Ishikawa (cell line): ENCODE measurements around the gene PIP4K2A.

Experiments used
- CEBPB ChIP-seq: IDR thresholded peaks from 2 replicates; pipeline ENCODE4 v1.6.1; 2012
- CREB1 ChIP-seq: IDR thresholded peaks from 2 replicates; pipeline ENCODE4 v1.6.1; 2012; ENCODE audit warnings: low read depth
- EGR1 ChIP-seq: IDR thresholded peaks from 2 replicates; pipeline ENCODE4 v1.6.1; 2012
- EP300 ChIP-seq: IDR thresholded peaks from 2 replicates; pipeline ENCODE4 v1.6.1; 2012; ENCODE audit warnings: borderline replicate concordance
- FOXM1 ChIP-seq: IDR thresholded peaks from 2 replicates; pipeline ENCODE4 v1.6.1; 2012; ENCODE audit warnings: low read depth, borderline replicate concordance
- NFIC ChIP-seq: IDR thresholded peaks from 2 replicates; pipeline ENCODE4 v1.6.1; 2012
- RAD21 ChIP-seq: IDR thresholded peaks from 2 replicates; pipeline ENCODE4 v1.6.1; 2012; ENCODE audit warnings: low read depth
- TAF1 ChIP-seq: IDR thresholded peaks from 2 replicates; pipeline ENCODE4 v1.6.1; 2012; ENCODE audit warnings: low read depth, mild to moderate bottlenecking
- TCF12 ChIP-seq: IDR thresholded peaks from 2 replicates; pipeline ENCODE4 v1.6.1; 2012; ENCODE audit warnings: low read depth
- TEAD4 ChIP-seq: IDR thresholded peaks from 2 replicates; pipeline ENCODE4 v1.6.1; 2012
- YY1 ChIP-seq: IDR thresholded peaks from 2 replicates; pipeline ENCODE4 v1.6.1; 2012; ENCODE audit warnings: low read depth
- ZBTB7A ChIP-seq: IDR thresholded peaks from 2 replicates; pipeline ENCODE4 v1.6.1; 2012; ENCODE audit warnings: low read depth
- TF ChIP-seq, protein P1 (sequence below): IDR thresholded peaks from 2 replicates; pipeline ENCODE4 v1.6.1; 2012; ENCODE audit warnings: low read depth, mild to moderate bottlenecking
- TF ChIP-seq, protein P2 (sequence below): IDR thresholded peaks from 2 replicates; pipeline ENCODE4 v1.6.1; 2012
- TF ChIP-seq, protein P3 (sequence below): IDR thresholded peaks from 2 replicates; pipeline ENCODE4 v1.6.1; 2012

The PIP4K2A gene

DNA sequence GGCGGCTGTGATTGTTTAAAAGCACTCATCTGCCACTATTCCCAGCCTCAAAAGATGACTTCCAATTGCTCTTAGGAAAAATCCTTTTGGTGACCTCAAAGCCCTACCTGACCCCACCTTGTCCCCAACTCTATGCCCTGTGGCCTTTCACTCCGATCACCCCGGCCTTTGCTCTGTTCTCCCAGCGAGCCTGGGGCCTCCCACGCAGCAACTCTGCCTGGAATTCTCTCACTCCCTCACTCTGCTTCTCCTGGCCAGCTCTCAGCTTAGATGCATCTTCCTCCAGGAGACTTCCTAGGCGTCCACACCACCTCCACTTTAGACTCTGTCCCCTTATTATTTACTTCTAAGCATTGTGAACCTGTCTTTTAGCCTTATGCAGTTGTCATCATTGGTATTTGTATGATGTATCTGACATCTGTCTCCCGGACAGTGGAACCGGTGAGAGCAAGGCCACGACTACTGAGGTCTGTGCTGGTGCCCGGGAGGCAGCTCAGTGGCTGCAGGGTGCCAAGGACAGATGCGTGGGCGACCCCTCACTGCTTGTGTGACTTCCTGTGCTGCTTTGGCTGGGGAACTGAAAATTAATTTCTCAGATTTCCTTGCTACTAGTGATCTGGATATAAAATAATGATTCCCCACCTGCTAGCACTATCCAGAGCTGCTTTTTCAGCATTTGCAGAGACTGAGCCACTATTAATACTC lies 63.0 kb downstream of the PIP4K2A start:
- TF ChIP-seq ZBTB7A (no peak), RAD21 (no peak), EP300 (no peak), TAF1 (no peak), FOXM1 (no peak), CREB1 (no peak), CEBPB (no peak), TEAD4 (no peak)
- TF ChIP-seq, protein P1, sequence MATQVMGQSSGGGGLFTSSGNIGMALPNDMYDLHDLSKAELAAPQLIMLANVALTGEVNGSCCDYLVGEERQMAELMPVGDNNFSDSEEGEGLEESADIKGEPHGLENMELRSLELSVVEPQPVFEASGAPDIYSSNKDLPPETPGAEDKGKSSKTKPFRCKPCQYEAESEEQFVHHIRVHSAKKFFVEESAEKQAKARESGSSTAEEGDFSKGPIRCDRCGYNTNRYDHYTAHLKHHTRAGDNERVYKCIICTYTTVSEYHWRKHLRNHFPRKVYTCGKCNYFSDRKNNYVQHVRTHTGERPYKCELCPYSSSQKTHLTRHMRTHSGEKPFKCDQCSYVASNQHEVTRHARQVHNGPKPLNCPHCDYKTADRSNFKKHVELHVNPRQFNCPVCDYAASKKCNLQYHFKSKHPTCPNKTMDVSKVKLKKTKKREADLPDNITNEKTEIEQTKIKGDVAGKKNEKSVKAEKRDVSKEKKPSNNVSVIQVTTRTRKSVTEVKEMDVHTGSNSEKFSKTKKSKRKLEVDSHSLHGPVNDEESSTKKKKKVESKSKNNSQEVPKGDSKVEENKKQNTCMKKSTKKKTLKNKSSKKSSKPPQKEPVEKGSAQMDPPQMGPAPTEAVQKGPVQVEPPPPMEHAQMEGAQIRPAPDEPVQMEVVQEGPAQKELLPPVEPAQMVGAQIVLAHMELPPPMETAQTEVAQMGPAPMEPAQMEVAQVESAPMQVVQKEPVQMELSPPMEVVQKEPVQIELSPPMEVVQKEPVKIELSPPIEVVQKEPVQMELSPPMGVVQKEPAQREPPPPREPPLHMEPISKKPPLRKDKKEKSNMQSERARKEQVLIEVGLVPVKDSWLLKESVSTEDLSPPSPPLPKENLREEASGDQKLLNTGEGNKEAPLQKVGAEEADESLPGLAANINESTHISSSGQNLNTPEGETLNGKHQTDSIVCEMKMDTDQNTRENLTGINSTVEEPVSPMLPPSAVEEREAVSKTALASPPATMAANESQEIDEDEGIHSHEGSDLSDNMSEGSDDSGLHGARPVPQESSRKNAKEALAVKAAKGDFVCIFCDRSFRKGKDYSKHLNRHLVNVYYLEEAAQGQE = no peak

DNA sequence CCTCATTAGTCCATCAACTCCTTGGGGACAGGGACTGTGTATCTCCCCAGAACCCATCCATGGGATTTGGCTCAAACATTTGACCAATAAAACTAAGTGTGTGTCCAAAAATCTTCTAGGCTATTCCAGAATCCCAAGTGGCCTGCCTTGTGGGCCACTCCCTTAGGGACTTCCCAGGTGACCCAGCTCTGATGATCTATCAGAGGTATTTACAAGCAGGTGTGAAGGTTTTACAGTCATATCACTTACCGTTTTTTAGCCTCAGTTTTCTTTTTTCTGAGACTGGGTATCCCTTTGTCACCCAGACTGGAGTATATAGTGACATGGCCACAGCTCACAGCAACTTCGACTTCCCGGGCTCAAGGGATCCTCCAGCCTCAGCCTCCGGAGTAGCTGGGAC lies 64.4 kb downstream of the PIP4K2A start:
- TF ChIP-seq, protein P2, sequence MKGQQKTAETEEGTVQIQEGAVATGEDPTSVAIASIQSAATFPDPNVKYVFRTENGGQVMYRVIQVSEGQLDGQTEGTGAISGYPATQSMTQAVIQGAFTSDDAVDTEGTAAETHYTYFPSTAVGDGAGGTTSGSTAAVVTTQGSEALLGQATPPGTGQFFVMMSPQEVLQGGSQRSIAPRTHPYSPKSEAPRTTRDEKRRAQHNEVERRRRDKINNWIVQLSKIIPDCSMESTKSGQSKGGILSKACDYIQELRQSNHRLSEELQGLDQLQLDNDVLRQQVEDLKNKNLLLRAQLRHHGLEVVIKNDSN = no peak
- TF ChIP-seq NFIC = no peak
- TF ChIP-seq, protein P1 = no peak
- no peak for TF ChIP-seq EGR1
- TF ChIP-seq TCF12 = no peak
- TF ChIP-seq ZBTB7A = no peak
- no peak for TF ChIP-seq CREB1
- TF ChIP-seq EP300 = no peak
- TF ChIP-seq, protein P3, sequence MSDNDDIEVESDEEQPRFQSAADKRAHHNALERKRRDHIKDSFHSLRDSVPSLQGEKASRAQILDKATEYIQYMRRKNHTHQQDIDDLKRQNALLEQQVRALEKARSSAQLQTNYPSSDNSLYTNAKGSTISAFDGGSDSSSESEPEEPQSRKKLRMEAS = no peak
- TF ChIP-seq YY1 = no peak
- no peak for TF ChIP-seq FOXM1
- TF ChIP-seq TAF1 = no peak
- TF ChIP-seq CEBPB = no peak
- TF ChIP-seq RAD21 = no peak
- TF ChIP-seq TEAD4 = no peak

DNA sequence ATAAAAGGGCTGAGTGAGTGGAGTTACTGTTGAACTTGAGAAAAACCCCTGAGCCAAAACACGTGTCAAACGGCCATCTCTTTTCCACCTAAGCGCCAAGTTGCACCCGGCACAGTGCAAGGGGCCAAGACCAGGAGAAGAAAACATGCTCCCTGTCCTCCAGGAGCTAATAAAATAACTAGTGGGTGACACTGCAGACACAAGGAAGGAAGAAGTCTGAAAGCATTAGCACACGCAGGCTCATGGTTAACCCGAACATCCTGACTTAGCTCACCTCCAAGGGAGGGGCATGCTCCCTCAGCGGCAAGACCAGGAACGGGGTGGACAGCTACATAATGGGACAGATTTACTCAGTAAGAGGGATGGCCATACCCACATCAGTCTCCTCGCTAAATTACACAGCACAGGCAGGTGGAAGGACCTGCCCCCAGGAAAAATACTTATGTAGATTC lies 65.0 kb downstream of the PIP4K2A start:
- TF ChIP-seq RAD21 (no peak), FOXM1 (no peak), CREB1 (no peak), TEAD4 (no peak), TAF1 (no peak), EP300 (no peak), ZBTB7A (no peak), TCF12 (no peak), YY1 (no peak), EGR1 (no peak), CEBPB (no peak), NFIC (no peak)
- TF ChIP-seq, protein P2 = no peak
- TF ChIP-seq, protein P1 = no peak
- TF ChIP-seq, protein P3 = no peak

DNA sequence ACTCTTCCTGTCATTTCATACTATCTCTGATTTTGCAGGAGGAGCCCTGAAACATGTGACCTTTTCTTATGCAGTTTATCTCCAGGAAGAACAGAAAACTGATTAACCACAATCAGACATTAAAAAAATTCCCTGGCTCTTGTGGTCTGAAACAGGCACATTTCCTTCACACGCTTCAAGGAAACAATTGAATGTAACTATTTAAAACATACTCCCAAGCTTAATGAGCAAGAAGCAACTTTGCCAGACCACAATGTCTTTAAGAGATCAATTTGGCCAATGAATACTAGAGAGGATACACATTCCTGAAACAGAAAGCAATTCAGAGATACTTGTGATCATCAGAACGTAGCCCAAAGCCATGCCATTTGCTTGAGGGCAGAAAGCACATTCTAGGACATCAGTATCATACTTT lies 65.8 kb downstream of the PIP4K2A start:
- TF ChIP-seq, protein P2 = no peak
- TF ChIP-seq TAF1 = no peak
